ENCODE results near the gene RPH3AL. TPM values are rescaled to one million over a fixed set of nuclear protein-coding genes. Genes with fewer than 3 reads are reported as not detected.
"Not testable (repeated sequence)": the region's sequence is repeated elsewhere in the genome, so short reads cannot be mapped to it uniquely, and the experiment has no call there.

RPH3AL gene
- total RNA-seq, 1 donor, result 1.5 TPM

GRCh38 chr17:272856-273255, 79.8 kb downstream of the RPH3AL start:
- H3K9me3 ChIP-seq (ENCODE audit: low read depth, low read length); H3K4me1 ChIP-seq (ENCODE audit: insufficient read depth, low read length); H3K27me3 ChIP-seq (ENCODE audit: insufficient read depth, low read length); H3K4me3 ChIP-seq (ENCODE audit: low read length): not testable (repeated sequence)

DNA sequence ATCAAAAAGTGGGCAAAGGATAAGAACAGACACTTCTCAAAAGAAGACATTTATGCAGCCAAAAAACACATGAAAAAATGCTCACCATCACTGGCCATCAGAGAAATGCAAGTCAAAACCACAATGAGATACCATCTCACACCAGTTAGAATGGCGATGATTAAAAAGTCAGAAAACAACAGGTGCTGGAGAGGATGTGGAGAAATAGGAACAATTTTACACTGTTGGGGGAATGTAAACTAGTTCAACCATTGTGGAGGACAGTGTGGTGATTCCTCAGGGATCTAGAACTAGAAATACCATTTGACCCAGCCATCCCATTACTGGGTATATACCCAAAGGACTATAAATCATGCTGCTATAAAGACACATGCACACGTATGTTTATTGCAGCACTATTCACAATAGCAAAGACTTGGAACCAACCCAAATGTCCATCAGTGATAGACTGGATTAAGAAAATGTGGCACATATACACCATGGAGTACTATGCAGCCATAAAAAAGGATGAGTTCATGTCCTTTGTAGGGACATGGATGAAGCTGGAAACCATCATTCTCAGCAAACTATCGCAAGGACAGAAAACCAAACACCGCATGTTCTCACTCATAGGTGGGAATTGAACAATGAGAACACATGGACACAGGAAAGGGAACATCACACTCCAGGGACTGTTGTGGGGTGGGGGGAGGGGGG, 80.5 kb downstream of the RPH3AL start:
- H3K4me3 ChIP-seq (ENCODE audit: low read length); H3K4me1 ChIP-seq (ENCODE audit: insufficient read depth, low read length); H3K9me3 ChIP-seq (ENCODE audit: low read depth, low read length); H3K27me3 ChIP-seq (ENCODE audit: insufficient read depth, low read length): not testable (repeated sequence)

- H3K4me3 ChIP-seq (ENCODE audit: low read length), result no peak overlapping the region
- no peaks in the 10 kb centered on the region for H3K27me3 ChIP-seq (ENCODE audit: insufficient read depth, low read length)
- no peaks in the 10 kb centered on the region for H3K9me3 ChIP-seq (ENCODE audit: low read depth, low read length)
- no peaks in the 10 kb centered on the region for H3K4me1 ChIP-seq (ENCODE audit: insufficient read depth, low read length)
Measured at GRCh38 chr17:269616-270514, 82.7 kb downstream of the RPH3AL start.

GRCh38 chr17:266701-267667, 85.6 kb downstream of the RPH3AL start:
- H3K27me3 ChIP-seq (ENCODE audit: insufficient read depth, low read length), result no peaks in the 10 kb centered on the region
- no peak overlapping the region for H3K4me3 ChIP-seq (ENCODE audit: low read length)
- no peaks in the 10 kb centered on the region for H3K4me1 ChIP-seq (ENCODE audit: insufficient read depth, low read length)
- H3K9me3 ChIP-seq (ENCODE audit: low read depth, low read length), result no peaks in the 10 kb centered on the region

DNA sequence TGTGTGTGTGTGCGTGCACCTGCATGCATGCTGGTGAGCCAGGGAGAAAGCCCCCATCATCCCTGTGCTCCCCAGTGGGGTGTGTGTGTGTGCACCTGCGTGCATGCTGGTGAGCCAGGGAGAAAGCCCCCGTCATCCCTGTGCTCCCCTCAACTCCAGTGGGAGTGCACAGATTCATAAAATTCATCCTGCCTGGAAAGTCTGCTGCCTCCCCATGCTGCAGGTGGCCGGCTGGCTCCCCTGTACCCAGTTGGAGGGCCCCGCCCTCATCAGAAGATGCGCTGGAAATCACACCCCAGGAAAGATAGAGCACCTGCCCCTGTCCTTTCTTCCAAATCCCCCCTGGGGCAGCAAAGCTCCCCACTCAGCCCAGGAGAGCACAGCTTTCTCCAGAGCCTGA, 86.4 kb downstream of the RPH3AL start:
- H3K4me1 ChIP-seq (ENCODE audit: insufficient read depth, low read length), result no peaks in the 10 kb centered on the region
- H3K27me3 ChIP-seq (ENCODE audit: insufficient read depth, low read length), result no peaks in the 10 kb centered on the region

DNA sequence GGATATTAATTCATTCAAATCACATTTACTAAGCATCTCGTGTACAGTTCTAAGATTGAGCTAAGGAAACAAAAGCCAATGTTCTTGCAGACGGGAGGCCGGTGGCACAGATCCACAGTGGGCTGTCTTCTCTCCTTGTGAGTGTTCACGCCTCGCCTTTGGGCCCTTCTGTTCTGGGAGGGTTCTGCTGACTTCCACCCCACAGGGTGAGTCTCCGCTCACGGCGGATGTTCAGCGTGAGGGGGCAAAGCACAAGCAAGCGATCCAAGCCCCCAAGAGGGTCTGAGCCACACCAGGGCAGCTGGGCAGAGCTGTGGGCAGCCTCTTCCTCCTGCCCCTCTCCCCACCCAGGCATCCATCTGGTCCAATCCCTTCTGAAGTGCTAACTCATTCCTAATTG, 86.9 kb downstream of the RPH3AL start:
- no peaks in the 10 kb centered on the region for H3K9me3 ChIP-seq (ENCODE audit: low read depth, low read length)
- no peaks in the 10 kb centered on the region for H3K4me1 ChIP-seq (ENCODE audit: insufficient read depth, low read length)
- no peaks in the 10 kb centered on the region for H3K27me3 ChIP-seq (ENCODE audit: insufficient read depth, low read length)
- no peak overlapping the region for H3K4me3 ChIP-seq (ENCODE audit: low read length)

More for the DNA sequence above, 86.4 kb downstream of the RPH3AL start:
- Histone ChIP-seq H3K9me3 (ENCODE audit: low read depth, low read length) (no peaks in the 10 kb centered on the region), H3K4me3 (ENCODE audit: low read length) (no peak overlapping the region)

DNA sequence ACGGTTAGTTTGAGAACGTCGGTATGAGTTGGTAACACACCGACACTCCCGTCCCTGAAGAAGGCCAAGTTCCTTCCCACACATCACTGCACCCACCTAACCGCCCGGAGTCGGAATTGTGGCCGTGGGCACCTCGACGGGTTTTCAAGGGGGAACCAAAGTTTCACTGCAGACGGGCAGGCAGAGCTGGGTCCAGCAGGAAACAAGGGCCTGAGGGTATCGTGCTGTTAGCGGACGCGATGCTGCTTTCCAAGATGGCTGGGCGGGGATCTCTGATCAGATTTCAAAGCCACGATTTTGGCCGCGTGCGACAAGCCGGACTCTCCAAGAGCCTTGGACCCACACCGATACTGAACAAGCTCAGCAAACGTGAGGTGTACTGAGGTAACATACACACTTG, 88.8 kb downstream of the RPH3AL start:
- no peaks in the 10 kb centered on the region for H3K4me1 ChIP-seq (ENCODE audit: insufficient read depth, low read length)
- H3K4me3 ChIP-seq (ENCODE audit: low read length), result no peak overlapping the region
- no peaks in the 10 kb centered on the region for H3K27me3 ChIP-seq (ENCODE audit: insufficient read depth, low read length)
- no peaks in the 10 kb centered on the region for H3K9me3 ChIP-seq (ENCODE audit: low read depth, low read length)

- Histone ChIP-seq H3K4me3 (ENCODE audit: low read length) (no peak overlapping the region), H3K4me1 (ENCODE audit: insufficient read depth, low read length) (no peaks in the 10 kb centered on the region), H3K27me3 (ENCODE audit: insufficient read depth, low read length) (no peaks in the 10 kb centered on the region)
Measured at GRCh38 chr17:263271-263670, 89.3 kb downstream of the RPH3AL start.

GRCh38 chr17:261635-262034, 91.0 kb downstream of the RPH3AL start:
- Histone ChIP-seq H3K4me1 (ENCODE audit: insufficient read depth, low read length) (no peaks in the 10 kb centered on the region), H3K9me3 (ENCODE audit: low read depth, low read length) (no peaks in the 10 kb centered on the region), H3K4me3 (ENCODE audit: low read length) (no peak overlapping the region), H3K27me3 (ENCODE audit: insufficient read depth, low read length) (no peaks in the 10 kb centered on the region)

More at GRCh38 chr17:263271-263670, 89.3 kb downstream of the RPH3AL start:
- H3K9me3 ChIP-seq (ENCODE audit: low read depth, low read length), result no peaks in the 10 kb centered on the region

GRCh38 chr17:260944-261343, 91.7 kb downstream of the RPH3AL start:
- Histone ChIP-seq H3K27me3 (ENCODE audit: insufficient read depth, low read length) (no peaks in the 10 kb centered on the region), H3K9me3 (ENCODE audit: low read depth, low read length) (no peaks in the 10 kb centered on the region), H3K4me3 (ENCODE audit: low read length) (no peak overlapping the region), H3K4me1 (ENCODE audit: insufficient read depth, low read length) (no peaks in the 10 kb centered on the region)

- H3K9me3 ChIP-seq (ENCODE audit: low read depth, low read length), result no peaks in the 10 kb centered on the region
- no peaks in the 10 kb centered on the region for H3K27me3 ChIP-seq (ENCODE audit: insufficient read depth, low read length)
- H3K4me1 ChIP-seq (ENCODE audit: insufficient read depth, low read length), result no peaks in the 10 kb centered on the region
- H3K4me3 ChIP-seq (ENCODE audit: low read length), result no peak overlapping the region
Measured at GRCh38 chr17:260031-260791, 92.4 kb downstream of the RPH3AL start.

DNA sequence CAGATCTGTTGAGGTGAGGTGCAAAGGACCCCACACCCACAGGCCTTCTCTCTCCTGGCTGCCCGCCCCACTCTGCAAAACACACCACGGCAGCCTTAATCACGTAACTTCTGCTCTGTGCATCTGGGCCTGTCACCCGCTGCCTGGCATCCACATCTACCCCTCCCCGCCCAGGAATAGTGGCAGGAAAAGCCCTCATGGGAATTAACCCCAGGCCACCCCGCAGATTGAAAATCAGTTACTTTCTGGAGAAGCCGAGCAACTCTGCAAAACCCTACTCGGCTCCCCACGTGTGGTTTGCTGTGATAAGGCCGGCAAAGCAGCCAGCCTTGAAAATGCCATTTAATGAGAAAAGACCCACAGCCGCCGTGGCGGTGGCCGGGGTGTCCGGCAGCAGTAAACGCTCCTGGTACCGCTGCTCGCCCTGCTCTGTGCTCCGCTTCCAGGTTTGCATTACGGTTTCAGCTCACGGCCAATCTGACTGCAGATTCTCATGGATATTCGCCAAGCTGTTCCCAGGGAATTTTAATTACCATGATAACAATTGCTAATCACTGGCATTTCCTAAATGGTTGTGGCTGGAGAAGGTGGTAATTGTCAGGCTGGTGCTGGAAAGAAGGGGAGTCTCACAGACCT, 93.1 kb downstream of the RPH3AL start:
- Histone ChIP-seq H3K4me3 (ENCODE audit: low read length) (no peak overlapping the region), H3K4me1 (ENCODE audit: insufficient read depth, low read length) (no peaks in the 10 kb centered on the region), H3K27me3 (ENCODE audit: insufficient read depth, low read length) (no peaks in the 10 kb centered on the region), H3K9me3 (ENCODE audit: low read depth, low read length) (no peaks in the 10 kb centered on the region)

DNA sequence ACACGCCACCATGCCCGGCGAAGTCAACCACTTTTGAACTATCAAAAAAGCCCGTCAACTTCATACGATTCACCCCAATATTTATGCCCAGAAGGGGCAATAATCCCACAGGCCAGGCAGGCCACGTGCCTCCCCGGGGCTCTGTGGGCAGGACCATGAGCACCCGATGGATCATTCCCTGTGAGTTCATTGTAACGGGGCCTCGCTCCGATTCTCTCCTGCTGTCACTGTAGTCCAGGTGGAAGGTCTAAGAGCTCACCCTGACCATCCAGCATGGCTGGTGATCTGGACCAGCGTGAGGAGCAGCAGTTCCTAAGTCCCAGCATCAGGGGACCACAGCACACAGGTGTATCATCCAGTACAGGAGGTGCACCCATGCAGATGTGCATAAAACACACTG, 93.7 kb downstream of the RPH3AL start:
- no peaks in the 10 kb centered on the region for H3K4me1 ChIP-seq (ENCODE audit: insufficient read depth, low read length)
- H3K9me3 ChIP-seq (ENCODE audit: low read depth, low read length), result no peaks in the 10 kb centered on the region
- H3K27me3 ChIP-seq (ENCODE audit: insufficient read depth, low read length), result no peaks in the 10 kb centered on the region
- no peak overlapping the region for H3K4me3 ChIP-seq (ENCODE audit: low read length)

Data from mononuclear cell (primary cell).